LNCAP (cell line): ENCODE measurements around the gene CRAMP1.

Experiments
- CTCF ChIP-seq: fragments of 450-650 bp; IDR thresholded peaks from 2 replicates; pipeline ENCODE4 v1.5.1; 2017; ENCODE audit warnings: mild to moderate bottlenecking

CRAMP1 gene

GRCh38 chr16:1573301-1573700, 38.9 kb upstream of the CRAMP1 start:
- TF ChIP-seq CTCF = no peak

- no peak for TF ChIP-seq CTCF
Measured at GRCh38 chr16:1575578-1575977, 36.6 kb upstream of the CRAMP1 start.

- no peak for TF ChIP-seq CTCF
Measured at GRCh38 chr16:1579214-1579613, 32.9 kb upstream of the CRAMP1 start.

GRCh38 chr16:1580256-1580655, 31.9 kb upstream of the CRAMP1 start:
- TF ChIP-seq CTCF = no peak

GRCh38 chr16:1580956-1581355, 31.2 kb upstream of the CRAMP1 start:
- no peak for TF ChIP-seq CTCF

GRCh38 chr16:1581804-1582203, 30.4 kb upstream of the CRAMP1 start:
- no peak for TF ChIP-seq CTCF

- TF ChIP-seq CTCF = no peak
Measured at GRCh38 chr16:1583180-1583579, 29.0 kb upstream of the CRAMP1 start.

- TF ChIP-seq CTCF = no peak
Measured at GRCh38 chr16:1584926-1585484, 27.2 kb upstream of the CRAMP1 start.
